GM12892 (cell line): ENCODE data around the gene ECPAS.

Experiments used
- POLR2A ChIP-seq: IDR thresholded peaks from 2 replicates; pipeline ENCODE4 v1.6.1; 2011; ENCODE audit warnings: low read depth, low read length, control low read depth
- POLR2AphosphoS5 ChIP-seq: IDR thresholded peaks from 2 replicates; pipeline ENCODE4 v1.6.1; 2011; ENCODE audit warnings: low read depth, low read length, control low read depth
- TAF1 ChIP-seq: IDR thresholded peaks from 2 replicates; pipeline ENCODE4 v1.6.1; 2011; ENCODE audit warnings: low read depth, mild to moderate bottlenecking, control low read depth, low read length, borderline replicate concordance

- TF ChIP-seq POLR2AphosphoS5 (no peak), POLR2A (no peak), TAF1 (no peak)
Observed at GRCh38 chr9:111372297-111372696, 111.9 kb downstream of the ECPAS start.
